ENCODE measurements around the gene PREX1.
"Not testable (repeated sequence)": the region's sequence is repeated elsewhere in the genome, so short reads cannot be mapped to it uniquely, and the experiment has no call there.

The PREX1 gene

GRCh38 chr20:48847498-48848205 is 19.9 kb upstream of the PREX1 start:
- no peak for DNase-seq

GRCh38 chr20:48846516-48847492 is 19.0 kb upstream of the PREX1 start:
- DNase-seq: no peak

GRCh38 chr20:48845721-48846306 is 18.0 kb upstream of the PREX1 start:
- no peak for DNase-seq

- no peak for DNase-seq
These were observed 17.2 kb upstream of the PREX1 start for GRCh38 chr20:48844996-48845395.

- not testable (repeated sequence) for DNase-seq
These were observed 16.1 kb upstream of the PREX1 start for GRCh38 chr20:48843896-48844295.

- DNase-seq: no peak
These were observed 15.4 kb upstream of the PREX1 start for GRCh38 chr20:48843057-48843806.

- no peak for DNase-seq
These were observed 14.2 kb upstream of the PREX1 start for GRCh38 chr20:48841875-48842529.

GRCh38 chr20:48841196-48841874 is 13.5 kb upstream of the PREX1 start:
- no peak for DNase-seq

- DNase-seq: no peak
These were observed 11.5 kb upstream of the PREX1 start for GRCh38 chr20:48839154-48839917.

- DNase-seq: no peak
These were observed 9.2 kb upstream of the PREX1 start for GRCh38 chr20:48837014-48837413.

- DNase-seq: no peak
These were observed 7.6 kb upstream of the PREX1 start for GRCh38 chr20:48835390-48835789.

GRCh38 chr20:48834278-48834677 is 6.5 kb upstream of the PREX1 start:
- no peak for DNase-seq

- no peak for DNase-seq
These were observed 4.6 kb upstream of the PREX1 start for GRCh38 chr20:48832405-48832730.

GRCh38 chr20:48831718-48832404 is 4.1 kb upstream of the PREX1 start:
- no peak for DNase-seq

- no peak for DNase-seq
These were observed 3.1 kb upstream of the PREX1 start for GRCh38 chr20:48830826-48831318.

- no peak for DNase-seq
These were observed 2.1 kb upstream of the PREX1 start for GRCh38 chr20:48829940-48830339.

- DNase-seq: no peak
These were observed 1.1 kb upstream of the PREX1 start for GRCh38 chr20:48828734-48829460.

GRCh38 chr20:48826883-48827771 is 672 bp downstream of the PREX1 start:
- DNase-seq: no peak
